Ovary (tissue), 3 donors: ENCODE data around the gene PNMA8B.

ENCODE experiments used
- CTCF ChIP-seq, 3 donors: fragments of 450-650 bp in 2 of 3; fragments of 200-600 bp in 1 of 3; IDR thresholded peaks; one replicate each; pipeline versions ENCODE4 v1.5.1 to v1.8.0; 2016 to 2022; ENCODE audit warnings: antibody characterized with exemption in 3 of 3, mild to moderate bottlenecking in 1 of 3
- POLR2A ChIP-seq: fragments of 450-650 bp; IDR thresholded peaks from one replicate; pipeline ENCODE4 v1.6.1; 2017; ENCODE audit warnings: antibody characterized with exemption, mild to moderate bottlenecking, moderate library complexity
- donor health status: DM: no; HTN: no; CAD: no.

GRCh38 chr19:46446021-46446420 lies 49.6 kb downstream of the PNMA8B start:
- TF ChIP-seq POLR2A (no peak), CTCF (IDR thresholded peaks at IDR 0.05) (no peak)
